H1 (cell line): ENCODE data around the gene BTNL2. TPM values are rescaled to one million over a fixed set of nuclear protein-coding genes. Genes with fewer than 3 reads are reported as not detected.

Experiments
- CTCF ChIA-PET: fragments of 300-600 bp; sonication (Branson Sonifier 250); formaldehyde crosslinking; loops from one replicate; lab custom pipeline; 2021; ENCODE audit not compliant: partially characterized antibody; lab: Charles Lee
- POLR2A ChIA-PET: fragments of 300-600 bp; sonication (Branson Sonifier 250); formaldehyde crosslinking; loops from one replicate; lab custom pipeline; 2021; ENCODE audit warnings: inconsistent platforms; ENCODE audit not compliant: partially characterized antibody; lab: Charles Lee
- DNase-seq, 2 experiments: peaks; one replicate each; pipeline versions ENCODE4 v3.0.0 to v3.0.0-alpha.2; 2010 to 2022; ENCODE audit warnings: low spot score in 2 of 2, low read depth in 1 of 2, mixed read lengths in 1 of 2
- FAIRE-seq: peaks from 2 replicates; lab custom pipeline; 2011; peaks lifted over from hg19 to GRCh38; lab: Jason Lieb, UNC
- H2AFZ ChIP-seq: 2 replicates; pipeline ENCODE4 v1.8.1; 2012; ENCODE audit warnings: low read length, inconsistent platforms
- H2AK5ac ChIP-seq: 2 replicates; pipeline ENCODE4 v1.6.1; 2013; ENCODE audit warnings: low read depth, low read length
- H2BK120ac ChIP-seq: replicated peaks from 2 replicates; pipeline ENCODE3; 2013; ENCODE audit warnings: low read depth, low read length, inconsistent platforms
- H2BK12ac ChIP-seq: 2 replicates; pipeline ENCODE4 v1.6.1; 2013; ENCODE audit warnings: low read depth, low read length
- H2BK15ac ChIP-seq: 2 replicates; pipeline ENCODE4 v1.6.1; 2013; ENCODE audit warnings: low read length
- H2BK20ac ChIP-seq: 2 replicates; pipeline ENCODE4 v1.6.1; 2013; ENCODE audit warnings: low read length
- H2BK5ac ChIP-seq: 2 replicates; pipeline ENCODE4 v1.6.1; 2013; ENCODE audit warnings: low read depth, low read length
- H3K14ac ChIP-seq: 2 replicates; pipeline ENCODE4 v1.6.1; 2013; ENCODE audit warnings: inconsistent platforms; ENCODE audit not compliant: insufficient read length
- H3K18ac ChIP-seq: 2 replicates; pipeline ENCODE4 v1.6.1; 2013; ENCODE audit warnings: low read length; ENCODE audit errors: extremely low read depth
- H3K23ac ChIP-seq: 2 replicates; pipeline ENCODE4 v1.6.1; 2013; ENCODE audit warnings: inconsistent platforms; ENCODE audit not compliant: insufficient read length
- H3K23me2 ChIP-seq: 2 replicates; pipeline ENCODE4 v1.6.1; 2013; ENCODE audit warnings: low read depth, low read length
- H3K27ac ChIP-seq: 2 replicates; pipeline ENCODE4 v1.6.1; 2011; ENCODE audit warnings: low read depth, low read length, inconsistent platforms
- H3K27me3 ChIP-seq, 4 experiments: replicated peaks in 1 of 4; 1 replicate in 1 of 4; 2 replicates in 3 of 4; pipeline versions ENCODE4 v1.6.1 to v1.8.1; 2011 to 2013; ENCODE audit warnings: low read length in 3 of 4, mild to moderate bottlenecking in 3 of 4, inconsistent platforms in 2 of 4, mixed read lengths in 2 of 4, moderate library complexity in 1 of 4; ENCODE audit not compliant: control insufficient read depth in 3 of 4, insufficient read depth in 3 of 4; ENCODE audit errors: extremely low read depth in 1 of 4
- H3K36me3 ChIP-seq, 4 experiments: 2 replicates each; pipeline versions ENCODE4 v1.6.1 to v1.8.1; 2011 to 2013; ENCODE audit warnings: mild to moderate bottlenecking in 4 of 4, low read length in 3 of 4, moderate library complexity in 2 of 4, control low read depth in 1 of 4, inconsistent platforms in 1 of 4; ENCODE audit not compliant: insufficient read depth in 4 of 4, control insufficient read depth in 2 of 4
- H3K4ac ChIP-seq: replicated peaks from 2 replicates; pipeline ENCODE3; 2013; ENCODE audit warnings: low read length, low read depth, mixed read lengths, inconsistent platforms; ENCODE audit not compliant: insufficient read length
- H3K4me1 ChIP-seq, 4 experiments: replicated peaks in 1 of 4; 1 replicate in 1 of 4; 2 replicates in 3 of 4; pipeline versions ENCODE4 v1.6.1 to v1.8.1; 2011 to 2013; ENCODE audit warnings: low read length in 3 of 4, inconsistent platforms in 2 of 4, mixed read lengths in 1 of 4; ENCODE audit not compliant: insufficient read depth in 4 of 4, control insufficient read depth in 3 of 4
- H3K4me2 ChIP-seq, 2 experiments: 2 replicates each; pipeline versions ENCODE4 v1.6.1 to v1.8.1; 2011 to 2013; ENCODE audit warnings: low read depth in 2 of 2, low read length in 2 of 2, control low read depth in 1 of 2, inconsistent platforms in 1 of 2, mild to moderate bottlenecking in 1 of 2; ENCODE audit not compliant: insufficient read depth in 1 of 2
- H3K4me3 ChIP-seq, 4 experiments: fragments of 200-600, 300-600 bp in 1 of 4; sonication (generic), shearing (Covaris generic), sonication (Bioruptor Twin) in 1 of 4; 2 replicates each; pipeline versions ENCODE4 v1.5.1 to v1.8.1; 2011 to 2016; ENCODE audit warnings: low read length in 4 of 4, low read depth in 3 of 4, control low read depth in 2 of 4, inconsistent platforms in 2 of 4, mild to moderate bottlenecking in 2 of 4, mixed read lengths in 1 of 4, moderate library complexity in 1 of 4; ENCODE audit not compliant: insufficient read depth in 2 of 4; ENCODE audit errors: extremely low read depth in 1 of 4
- H3K56ac ChIP-seq: replicated peaks from 2 replicates; pipeline ENCODE3; 2013; ENCODE audit warnings: low read depth, mild to moderate bottlenecking, mixed read lengths, low read length, inconsistent platforms; ENCODE audit not compliant: insufficient read length
- H3K79me1 ChIP-seq: 2 replicates; pipeline ENCODE4 v1.6.1; 2013; ENCODE audit warnings: low read depth, low read length, control low read depth
- H3K79me2 ChIP-seq, 2 experiments: 2 replicates each; pipeline versions ENCODE4 v1.6.1 to v1.8.1; 2012 to 2013; ENCODE audit warnings: low read length in 2 of 2, mild to moderate bottlenecking in 2 of 2, inconsistent platforms in 1 of 2; ENCODE audit not compliant: insufficient read depth in 2 of 2, control insufficient read depth in 1 of 2
- H3K9ac ChIP-seq, 4 experiments: replicated peaks in 1 of 4; 1 replicate in 1 of 4; 2 replicates in 3 of 4; pipeline versions ENCODE4 v1.6.1 to v1.8.1; 2011 to 2013; ENCODE audit warnings: low read depth in 3 of 4, low read length in 3 of 4, control low read depth in 2 of 4, mild to moderate bottlenecking in 2 of 4, moderate library complexity in 2 of 4, inconsistent platforms in 1 of 4; ENCODE audit errors: extremely low read depth in 1 of 4
- H3K9me3 ChIP-seq, 2 experiments: 2 replicates each; pipeline versions ENCODE4 v1.6.1 to v1.8.1; 2012 to 2013; ENCODE audit warnings: mild to moderate bottlenecking in 2 of 2, moderate library complexity in 2 of 2, control low read depth in 1 of 2, inconsistent platforms in 1 of 2, low read depth in 1 of 2, low read length in 1 of 2, mixed read lengths in 1 of 2; ENCODE audit not compliant: insufficient read depth in 2 of 2
- H4K20me1 ChIP-seq, 2 experiments: replicated peaks in 1 of 2; 2 replicates each; pipeline versions ENCODE3 to v1.8.1; 2011 to 2013; ENCODE audit warnings: inconsistent platforms in 2 of 2, low read length in 2 of 2, mild to moderate bottlenecking in 1 of 2; ENCODE audit not compliant: insufficient read depth in 2 of 2, control insufficient read depth in 1 of 2
- H4K5ac ChIP-seq: 2 replicates; pipeline ENCODE4 v1.6.1; 2013; ENCODE audit warnings: low read length, low read depth, mixed read lengths, inconsistent platforms; ENCODE audit not compliant: insufficient read length
- H4K8ac ChIP-seq: 2 replicates; pipeline ENCODE4 v1.8.0; 2013; ENCODE audit warnings: mild to moderate bottlenecking, moderate library complexity, low read length, inconsistent platforms; ENCODE audit not compliant: insufficient read depth; ENCODE audit errors: extremely low read depth
- H4K91ac ChIP-seq: replicated peaks from 2 replicates; pipeline ENCODE3; 2013; ENCODE audit warnings: low read length, mixed read lengths, inconsistent platforms; ENCODE audit not compliant: insufficient read length
- BRCA1 ChIP-seq: IDR thresholded peaks from 2 replicates; pipeline ENCODE4 v1.6.1; 2012; ENCODE audit warnings: low read depth, low read length, improper control_type of control experiment
- CEBPB ChIP-seq: IDR thresholded peaks from 2 replicates; pipeline ENCODE4 v1.6.1; 2012; ENCODE audit warnings: low read depth, low read length
- CHD2 ChIP-seq: IDR thresholded peaks from 2 replicates; pipeline ENCODE4 v1.6.1; 2012; ENCODE audit warnings: low read length, improper control_type of control experiment
- EZH2 ChIP-seq: fragments of 200-600 bp; sonication (generic); IDR thresholded peaks from 2 replicates; pipeline ENCODE4 v1.7.1; 2012; ENCODE audit warnings: low read depth, mild to moderate bottlenecking, moderate library complexity, low read length, inconsistent platforms; ENCODE audit not compliant: severe bottlenecking
- MAFK ChIP-seq: IDR thresholded peaks from 2 replicates; pipeline ENCODE4 v1.6.1; 2012; ENCODE audit warnings: low read depth, mild to moderate bottlenecking, improper control_type of control experiment, low read length
- POU5F1 ChIP-seq: IDR thresholded peaks from 2 replicates; pipeline ENCODE4 v1.6.1; 2011; ENCODE audit warnings: low read depth, mild to moderate bottlenecking, low read length, moderate library complexity
- RXRA ChIP-seq: IDR thresholded peaks from 2 replicates; pipeline ENCODE4 v1.6.1; 2011; ENCODE audit warnings: low read depth, mild to moderate bottlenecking, low read length, moderate library complexity; ENCODE audit not compliant: insufficient read depth
- SP1 ChIP-seq: IDR thresholded peaks from 2 replicates; pipeline ENCODE4 v1.6.1; 2011; ENCODE audit warnings: low read depth, low read length
- SP2 ChIP-seq: IDR thresholded peaks from 2 replicates; pipeline ENCODE4 v1.6.1; 2012; ENCODE audit warnings: mild to moderate bottlenecking, low read length, inconsistent platforms
- SUZ12 ChIP-seq: fragments of 200-600 bp; sonication (generic); IDR thresholded peaks from 2 replicates; pipeline ENCODE4 v1.6.1; 2012; ENCODE audit warnings: mild to moderate bottlenecking, inconsistent platforms, low read length, moderate library complexity, mixed read lengths
- TBP ChIP-seq: IDR thresholded peaks from 2 replicates; pipeline ENCODE4 v1.6.1; 2011; ENCODE audit warnings: low read depth, low read length, improper control_type of control experiment
- WGBS, 2 experiments: shearing (Covaris generic) in 1 of 2; methylation state at CpG; one replicate each; pipeline versions ENCODE4 v1.1.6 to v1.1.7; 2013 to 2015; ENCODE audit warnings: low lambda C conversion rate in 2 of 2, mixed read lengths in 2 of 2, inconsistent platforms in 1 of 2, low coverage in 1 of 2, missing lambda C conversion rate in 1 of 2; ENCODE audit not compliant: insufficient replicate concordance in 2 of 2, insufficient coverage in 1 of 2, insufficient read length in 1 of 2; ENCODE audit errors: extremely low coverage in 1 of 2, missing lambda C conversion rate in 1 of 2; 5-methylcytosine and 5-hydroxymethylcytosine counted together
- polyA plus RNA-seq, 7 experiments: library from polyadenylated mRNA; depleted of rRNA in 3 of 7; stranded (reverse) in 5 of 7; unstranded in 2 of 7; fragments of >200 nt in 5 of 7; fragments of 200-250 nt in 2 of 7; gene quantifications; 1 replicate in 5 of 7; 2 replicates in 1 of 7; 4 replicates in 1 of 7; pipeline versions ENCODE4 v1.2.1 to v1.2.3, GENCODE V29; 2011 to 2013; ENCODE audit warnings: missing spikeins in 2 of 7, mixed read lengths in 2 of 7
- total RNA-seq: library from RNA; stranded (reverse); fragmentation: NEBNext Ultra II Directional; extraction: Animal tissue kit (Norgen Biotek cat#: 25700); gene quantifications from 2 replicates; pipeline ENCODE4 v1.2.1, GENCODE V29; 2021

BTNL2 gene
- total and polyA plus RNA-seq, 2 of the 8 experiments (the other 6 are each of a cell fraction or from before 2014, with no cell fraction given): not detected

- Histone ChIP-seq H3K79me2 (no peaks in the 10 kb centered on the region), H3K4ac (no peak overlapping the region), H3K18ac (no peak overlapping the region), H4K5ac (no peak overlapping the region), H2BK120ac (no peak overlapping the region), H3K23ac (no peak overlapping the region), H3K79me1 (no peaks in the 10 kb centered on the region), H3K27ac (no peak overlapping the region), H3K9ac (no peak overlapping the region), H3K9me3 (peaks cover 10 to 11% of the 10 kb centered on the region in 2 experiments), H3K14ac (no peak overlapping the region), H3K27me3 (no peaks in the 10 kb centered on the region), H3K4me2 (no peak overlapping the region), H2BK15ac (no peak overlapping the region), H4K20me1 (no peaks in the 10 kb centered on the region), H4K8ac (no peak overlapping the region), H2BK12ac (no peak overlapping the region), H3K4me1 (no peaks in the 10 kb centered on the region), H3K23me2 (no peaks in the 10 kb centered on the region), H3K56ac (no peak overlapping the region), H3K4me3 (no peak overlapping the region), H2BK5ac (no peak overlapping the region), H4K91ac (no peak overlapping the region), H2AK5ac (no peak overlapping the region), H2BK20ac (no peak overlapping the region), H2AFZ (no peak overlapping the region), H3K36me3 (no peaks in the 10 kb centered on the region)
- TF ChIP-seq SUZ12 (no peak), CEBPB (no peak), RXRA (no peak), SP1 (no peak), CHD2 (no peak), EZH2 (no peak), MAFK (no peak), BRCA1 (no peak), TBP (no peak), SP2 (no peak), POU5F1 (no peak)
- DNase-seq (no peak), FAIRE-seq (no peak)
- ChIA-PET CTCF (interaction anchor here (1.4 kb wide), 1 partner anchor 11 kb away, joined by 9 read pairs; no protein-coding TSS in a partner anchor), POLR2A (no interaction called here)
- 33% methylated on average over 1 of the region's 3 CpGs; no CpG with 5 or more reads in 1 of the 2 experiments for WGBS, 2 experiments
These were observed 42.2 kb upstream of the BTNL2 start for GRCh38 chr6:32449088-32449736.
